NCI-H460 (cell line): ENCODE results near the gene CHCT1. TPM values are rescaled to one million over a fixed set of nuclear protein-coding genes. Genes with fewer than 3 reads are reported as not detected.
A peak's percentile ranks its signal among the peaks of the same experiment; 100 is the strongest.
"Not testable (repeated sequence)": the region's sequence is repeated elsewhere in the genome, so short reads cannot be mapped to it uniquely, and the experiment has no call there.

Source experiments
- DNase-seq: peaks from one replicate; pipeline ENCODE4 v3.0.0-alpha.2; 2016; ENCODE audit warnings: low read depth; ENCODE audit errors: extremely low read depth
- polyA plus RNA-seq: library from polyadenylated mRNA; depleted of rRNA; stranded (reverse); fragments of >200 nt; gene quantifications from 2 replicates; pipeline ENCODE4 v1.2.3, GENCODE V29; 2014; cell fraction: nucleus; rRNA removed
- total RNA-seq: library from RNA; depleted of rRNA; stranded (reverse); fragments of >200 nt; shearing (Covaris generic); gene quantifications from 2 replicates; pipeline ENCODE4 v1.2.3, GENCODE V29; 2014; rRNA removed

CHCT1 gene
- not detected in 2 replicates for total RNA-seq
- not detected in 2 replicates for polyA plus RNA-seq

DNA sequence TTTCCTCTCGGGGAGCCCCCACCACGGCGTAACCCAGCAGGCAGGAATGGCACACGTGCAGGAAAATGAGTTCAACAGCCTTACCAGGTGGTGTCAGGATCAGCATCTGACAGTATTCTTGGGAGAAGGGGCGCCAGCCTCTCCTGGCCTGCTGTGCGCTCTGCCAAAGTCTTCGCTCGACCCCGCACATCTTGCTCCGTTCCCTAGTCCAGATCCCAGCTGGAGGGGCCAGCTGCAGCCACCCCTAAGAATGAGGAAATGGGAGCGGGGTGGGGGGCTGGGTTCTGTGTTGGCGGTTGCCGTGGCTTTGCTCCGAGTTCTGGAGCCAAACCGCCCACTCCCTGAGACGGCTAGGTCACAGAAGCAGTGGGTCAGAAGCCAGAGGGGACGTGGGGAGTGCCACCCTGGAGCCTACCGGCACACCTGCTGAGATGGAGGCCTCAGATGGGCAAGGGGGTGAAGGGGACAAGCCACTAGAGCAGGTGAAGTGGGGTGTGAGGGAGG lies at the start of gene CHCT1:
Gene CHCT1, plus strand, starts transcription at position 328 of the 504 bp plus-strand sequence. Its CDS starts 104 bp downstream, at position 432.
- no peak for DNase-seq

DNA sequence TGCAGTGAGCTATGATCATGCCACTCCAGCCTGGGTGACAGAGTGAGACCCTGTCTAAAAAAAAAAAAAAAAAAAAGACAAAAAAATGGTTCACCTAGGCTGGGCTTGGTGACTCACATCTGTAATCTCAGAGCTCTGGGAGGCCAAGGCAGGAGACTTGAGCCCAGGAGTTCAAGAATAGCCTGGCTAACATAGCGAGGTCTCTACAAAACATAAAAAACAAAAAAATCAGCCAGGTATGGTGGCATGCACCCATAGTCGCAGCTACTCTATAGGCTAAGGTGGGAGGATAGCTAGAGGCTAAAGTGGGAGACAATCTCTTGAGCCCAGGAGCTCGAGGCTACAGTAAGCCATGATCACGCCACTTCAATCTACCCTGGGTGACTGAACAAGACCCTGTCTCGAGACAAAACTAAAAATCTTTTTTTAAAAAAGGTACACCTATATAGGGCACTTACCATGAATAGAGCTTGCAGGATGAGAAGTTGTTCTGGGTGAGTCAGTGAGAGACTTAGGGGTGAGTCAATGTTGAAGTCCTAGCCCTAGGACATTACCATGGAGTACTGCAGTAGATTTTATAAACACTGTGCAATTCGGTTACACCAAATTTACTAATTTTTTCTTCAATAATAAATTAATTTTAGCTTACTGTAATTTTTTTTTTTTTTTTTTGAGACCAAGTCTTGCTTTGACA lies 49.4 kb upstream of the CHCT1 start:
- DNase-seq: no peak

DNA sequence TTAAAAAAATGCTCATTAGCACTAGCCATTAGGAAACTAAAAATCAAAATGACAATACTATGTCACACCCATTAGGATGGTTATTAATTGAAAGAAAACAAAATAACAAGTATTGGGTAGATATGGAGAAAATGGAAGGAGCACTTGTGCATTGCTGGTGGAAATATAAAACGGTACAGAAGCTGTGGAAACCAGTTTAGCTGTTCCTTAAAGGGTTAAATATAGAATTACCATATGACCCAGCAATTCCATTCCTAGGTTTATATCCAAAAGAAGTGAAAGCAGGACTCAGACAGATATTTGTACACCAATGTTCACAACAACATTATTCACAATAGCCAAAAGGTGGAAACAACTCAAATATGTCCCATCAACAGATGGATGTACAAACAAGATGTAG lies 44.1 kb upstream of the CHCT1 start:
- not testable (repeated sequence) for DNase-seq

- DNase-seq: not testable (repeated sequence)
Measured at GRCh38 chr17:60379461-60379860, 42.8 kb upstream of the CHCT1 start.

- no peak for DNase-seq
Measured at GRCh38 chr17:60381958-60382357, 40.3 kb upstream of the CHCT1 start.

- DNase-seq: no peak
Measured at GRCh38 chr17:60383379-60383778, 38.9 kb upstream of the CHCT1 start.

- DNase-seq: not testable (repeated sequence)
Measured at GRCh38 chr17:60384921-60385320, 37.4 kb upstream of the CHCT1 start.

GRCh38 chr17:60386147-60387058 lies 35.9 kb upstream of the CHCT1 start:
- no peak for DNase-seq

GRCh38 chr17:60387666-60388065 lies 34.6 kb upstream of the CHCT1 start:
- DNase-seq: no peak

DNA sequence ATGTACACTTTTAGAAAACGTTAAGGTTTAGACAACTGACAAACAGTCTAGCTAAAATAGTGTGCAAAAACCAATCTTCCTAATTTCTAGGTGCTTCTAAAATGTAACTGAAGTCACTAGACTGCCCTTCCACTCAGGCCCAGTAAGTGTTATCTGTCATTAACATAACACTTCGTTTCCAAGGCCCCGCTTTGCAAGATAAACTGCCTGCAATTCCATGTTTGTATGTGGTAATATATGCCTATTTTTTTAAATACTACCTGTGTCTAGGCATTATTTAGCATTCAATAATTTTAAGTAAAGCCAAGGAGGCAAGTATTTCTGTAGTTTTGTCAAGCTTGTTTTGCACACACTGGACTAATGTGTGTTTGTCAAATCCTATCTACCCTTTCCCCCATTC lies 33.5 kb upstream of the CHCT1 start:
- DNase-seq: no peak

- no peak for DNase-seq
Measured at GRCh38 chr17:60390186-60390585, 32.1 kb upstream of the CHCT1 start.

GRCh38 chr17:60390925-60391470 lies 31.3 kb upstream of the CHCT1 start:
- DNase-seq: no peak

GRCh38 chr17:60391471-60392041 lies 30.7 kb upstream of the CHCT1 start:
- DNase-seq: no peak

DNA sequence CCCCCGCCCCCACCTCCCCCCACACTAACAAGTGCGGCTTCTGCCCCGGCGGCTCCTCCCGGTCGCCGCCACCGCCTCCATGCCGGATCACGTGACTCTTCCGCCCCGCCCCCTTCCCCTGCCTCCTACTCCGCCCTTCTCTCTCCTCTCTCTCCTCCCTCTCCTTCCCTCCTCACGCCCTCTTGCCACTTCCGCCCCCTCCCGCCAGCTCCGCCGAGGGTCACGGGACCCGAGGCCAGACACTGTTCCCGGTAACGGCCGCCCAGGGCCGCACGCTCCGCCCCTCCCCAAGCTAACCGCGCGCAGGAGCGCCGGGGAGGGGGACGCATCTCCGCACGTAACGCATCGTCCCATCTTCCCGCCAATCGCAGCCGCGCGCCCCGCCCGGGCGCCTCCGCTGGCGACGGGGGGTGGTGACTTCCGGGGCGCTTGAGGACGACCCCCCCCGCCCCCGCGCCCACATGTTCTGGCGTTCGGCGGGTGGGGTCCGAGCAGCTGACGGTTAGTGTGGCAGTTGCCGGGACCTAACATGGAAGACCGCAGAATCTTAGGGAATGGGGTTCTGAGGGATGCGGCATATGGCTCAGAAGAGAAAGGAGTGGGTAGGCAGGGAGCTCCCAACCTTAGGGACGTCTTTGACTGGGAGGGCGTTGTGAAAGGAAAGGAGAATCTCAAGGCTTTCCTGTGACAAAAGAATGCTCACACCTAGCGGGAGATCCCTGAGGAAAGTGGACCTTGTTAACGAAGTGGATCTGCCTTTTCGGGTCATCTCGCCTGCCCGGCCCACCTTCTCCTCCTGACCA lies 30.0 kb upstream of the CHCT1 start, which contains the start of gene USP32:
Gene USP32, minus strand, starts transcription at position 92 of the 803 bp plus-strand sequence. CDS start 194 bp downstream, outside the sequence.
- peak; percentile 97 for DNase-seq

DNA sequence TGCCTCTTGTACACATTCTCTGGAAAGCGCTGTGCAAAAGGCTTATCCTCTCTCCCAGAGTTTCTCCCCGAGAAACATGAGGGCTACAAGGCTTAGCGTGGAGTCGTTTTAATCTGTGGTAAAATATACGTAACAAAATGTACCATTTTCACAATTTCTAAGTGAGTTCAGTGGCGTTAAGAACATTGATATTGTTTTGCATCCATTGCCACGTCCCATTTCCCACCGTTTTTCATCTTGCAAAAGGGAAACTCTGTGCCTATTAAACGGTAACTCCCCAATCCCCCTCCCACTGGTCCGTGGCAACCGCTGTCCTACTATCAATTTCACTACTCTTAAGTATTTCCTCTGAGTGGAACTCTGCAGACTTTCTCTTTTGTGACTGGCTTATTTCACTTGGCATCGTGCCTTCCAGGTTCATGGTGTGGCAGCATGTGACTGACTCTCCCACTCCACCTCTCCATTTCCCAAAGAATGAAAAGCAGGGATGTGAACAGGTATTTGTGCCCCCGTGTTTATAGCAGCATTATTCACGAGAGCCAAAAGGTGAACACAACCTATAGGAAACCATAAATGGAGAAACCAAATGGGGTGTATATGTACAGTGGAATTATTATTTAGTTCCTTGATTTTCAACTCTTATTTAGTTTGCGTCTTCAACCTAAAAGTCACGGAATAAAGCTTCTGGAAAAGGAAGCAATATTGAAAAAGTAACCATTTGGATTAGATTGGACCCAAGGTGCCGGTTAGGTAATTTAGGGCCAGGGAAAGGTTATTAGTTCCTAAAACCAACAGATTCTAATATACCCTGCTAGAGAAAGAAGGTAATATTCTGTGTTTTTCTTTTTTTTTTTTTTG lies 29.2 kb upstream of the CHCT1 start:
- no peak for DNase-seq

DNA sequence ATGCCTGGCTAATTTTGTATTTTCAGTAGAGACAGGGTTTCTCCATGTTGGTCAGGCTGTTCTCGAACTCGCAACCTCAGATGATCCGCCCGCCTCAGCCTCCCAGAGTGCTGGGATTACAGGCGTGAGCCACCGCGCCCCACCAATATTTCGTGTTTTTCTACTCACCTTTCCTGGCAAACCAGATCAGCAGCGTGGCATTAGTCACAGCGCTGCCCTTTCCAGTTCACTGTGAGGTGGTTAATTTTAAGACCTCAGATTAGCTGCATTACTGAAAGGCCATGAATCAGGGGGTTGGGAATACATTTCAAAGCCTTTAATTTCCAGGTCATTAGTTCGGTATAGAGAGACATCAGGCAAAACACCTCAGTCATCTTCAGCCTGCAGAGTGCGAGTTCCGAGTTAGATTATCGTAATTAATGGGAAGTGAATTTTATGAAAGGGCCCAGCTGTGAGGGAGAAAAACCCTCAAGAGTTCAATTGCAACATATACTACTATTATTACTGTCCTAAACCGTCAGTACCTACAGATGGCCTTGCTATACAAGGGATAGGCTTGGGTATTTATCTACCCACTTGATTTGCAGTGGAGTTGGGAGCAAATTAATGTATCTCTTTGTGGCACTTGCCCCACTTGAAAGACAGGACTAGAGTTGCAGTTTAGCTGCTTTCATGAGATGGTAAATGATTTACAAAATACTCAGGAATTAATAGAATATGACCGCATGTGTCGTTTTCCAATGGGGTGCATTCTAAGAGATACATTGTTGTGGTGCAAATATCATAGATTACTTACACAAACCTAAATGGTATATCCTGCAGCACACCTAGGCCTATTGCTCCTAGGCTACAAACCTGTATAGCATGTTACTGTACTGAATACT lies 28.2 kb upstream of the CHCT1 start:
- DNase-seq: no peak

GRCh38 chr17:60395508-60396065 lies 26.7 kb upstream of the CHCT1 start:
- DNase-seq: no peak

GRCh38 chr17:60396412-60396811 lies 25.9 kb upstream of the CHCT1 start:
- DNase-seq: no peak
